ENCODE data around the gene MYO1A.

GRCh38 chr12:57097554-57097835 is 47.6 kb upstream of the MYO1A start:
- TF ChIP-seq POLR2A (IDR thresholded peaks at IDR 0.05) (no peak), CTCF (IDR thresholded peaks at IDR 0.05) (no peak)
